GM19351 (cell line): ENCODE measurements around the gene EDIL3.
A peak's percentile ranks its signal among the peaks of the same experiment; 100 is the strongest.

Experiments used
- ATAC-seq: cut with Tn5 transposase; IDR thresholded peaks from one replicate; pipeline ENCODE4 v1.9.1; 2021; ENCODE audit warnings: mild to moderate bottlenecking, moderate library complexity; ENCODE audit not compliant: unreplicated experiment

Gene EDIL3

GRCh38 chr5:83919071-83920041, 465.3 kb downstream of the EDIL3 start:
- no peak for ATAC-seq

GRCh38 chr5:83917261-83917908, 467.3 kb downstream of the EDIL3 start:
- no peak for ATAC-seq

- ATAC-seq: no peak
These were observed 469.8 kb downstream of the EDIL3 start for GRCh38 chr5:83914662-83915418.

- no peak for ATAC-seq
These were observed 470.5 kb downstream of the EDIL3 start for GRCh38 chr5:83914199-83914598.

- no peak for ATAC-seq
These were observed 471.1 kb downstream of the EDIL3 start for GRCh38 chr5:83913593-83913992.

GRCh38 chr5:83911367-83911919, 473.2 kb downstream of the EDIL3 start:
- peak; percentile 41 for ATAC-seq

- no peak for ATAC-seq
These were observed 484.4 kb downstream of the EDIL3 start for GRCh38 chr5:83900306-83900705.

- no peak for ATAC-seq
These were observed 485.2 kb downstream of the EDIL3 start for GRCh38 chr5:83899326-83899970.

- no peak for ATAC-seq
These were observed 488.8 kb downstream of the EDIL3 start for GRCh38 chr5:83895860-83896259.

GRCh38 chr5:83891261-83891660, 493.4 kb downstream of the EDIL3 start:
- no peak for ATAC-seq
